Astrocyte (in vitro differentiated cells and primary cell): ENCODE measurements around the gene MAJIN.

Experiments used
- EZH2 ChIP-seq: IDR thresholded peaks from 2 replicates; pipeline ENCODE4 v1.6.1; 2012; ENCODE audit warnings: mild to moderate bottlenecking, low read length, inconsistent platforms; ENCODE audit not compliant: insufficient read depth
- TF ChIP-seq, protein P1 (sequence below): IDR thresholded peaks from 2 replicates; pipeline ENCODE4 v1.5.1; 2011; ENCODE audit warnings: low read depth, mild to moderate bottlenecking, inconsistent platforms, low read length, moderate library complexity; ENCODE audit not compliant: insufficient read depth

DNA sequence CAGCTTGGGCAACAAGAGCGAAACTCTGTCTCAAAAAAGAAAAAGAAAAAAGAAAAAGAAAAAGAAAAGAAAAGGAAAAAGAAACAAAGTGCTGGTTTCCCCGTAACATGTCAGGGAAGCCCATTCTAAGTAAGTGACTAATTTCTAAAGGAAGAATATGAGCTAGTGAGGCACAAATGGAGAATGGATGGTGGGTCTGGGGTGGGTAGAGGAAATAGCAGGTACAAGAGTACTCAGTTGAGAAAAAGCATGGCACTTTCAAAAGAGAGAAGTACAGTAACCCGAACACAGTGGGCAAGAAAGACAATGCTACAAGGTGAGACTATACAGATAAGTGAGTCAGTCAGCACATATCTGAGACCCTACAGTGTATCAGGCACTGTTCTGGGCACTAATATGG, 4.5 kb downstream of the MAJIN start:
- TF ChIP-seq, protein P1, sequence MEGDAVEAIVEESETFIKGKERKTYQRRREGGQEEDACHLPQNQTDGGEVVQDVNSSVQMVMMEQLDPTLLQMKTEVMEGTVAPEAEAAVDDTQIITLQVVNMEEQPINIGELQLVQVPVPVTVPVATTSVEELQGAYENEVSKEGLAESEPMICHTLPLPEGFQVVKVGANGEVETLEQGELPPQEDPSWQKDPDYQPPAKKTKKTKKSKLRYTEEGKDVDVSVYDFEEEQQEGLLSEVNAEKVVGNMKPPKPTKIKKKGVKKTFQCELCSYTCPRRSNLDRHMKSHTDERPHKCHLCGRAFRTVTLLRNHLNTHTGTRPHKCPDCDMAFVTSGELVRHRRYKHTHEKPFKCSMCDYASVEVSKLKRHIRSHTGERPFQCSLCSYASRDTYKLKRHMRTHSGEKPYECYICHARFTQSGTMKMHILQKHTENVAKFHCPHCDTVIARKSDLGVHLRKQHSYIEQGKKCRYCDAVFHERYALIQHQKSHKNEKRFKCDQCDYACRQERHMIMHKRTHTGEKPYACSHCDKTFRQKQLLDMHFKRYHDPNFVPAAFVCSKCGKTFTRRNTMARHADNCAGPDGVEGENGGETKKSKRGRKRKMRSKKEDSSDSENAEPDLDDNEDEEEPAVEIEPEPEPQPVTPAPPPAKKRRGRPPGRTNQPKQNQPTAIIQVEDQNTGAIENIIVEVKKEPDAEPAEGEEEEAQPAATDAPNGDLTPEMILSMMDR, result no peak
- TF ChIP-seq EZH2, result no peak
